GM23338 (cell line): ENCODE results near the gene CRADD. TPM values are rescaled to one million over a fixed set of nuclear protein-coding genes. Genes with fewer than 3 reads are reported as not detected.

Experiments
- ATAC-seq: fragments of 200-7000 bp; cut with Tn5 transposase; 3 replicates; pipeline ENCODE4 v1.9.1; 2020
- DNase-seq: peaks from one replicate; pipeline ENCODE4 v3.0.0-alpha.2; 2015; ENCODE audit warnings: low spot score
- H2AFZ ChIP-seq: fragments of 200-600 bp; sonication (generic); 2 replicates; pipeline ENCODE4 v1.8.0; 2016; ENCODE audit warnings: antibody characterized with exemption, mild to moderate bottlenecking, moderate library complexity
- H3F3A ChIP-seq: fragments of 200-600 bp; sonication (generic); replicated peaks from 2 replicates; pipeline ENCODE4 v1.8.0; 2017; ENCODE audit warnings: antibody characterized with exemption, mixed run types, low read depth
- H3K27ac ChIP-seq: fragments of 200-600 bp; sonication (generic); 2 replicates; pipeline ENCODE4 v1.6.1; 2016; ENCODE audit warnings: low read depth
- H3K27me3 ChIP-seq: fragments of 200-600 bp; sonication (generic); 2 replicates; pipeline ENCODE4 v1.8.0; 2016; ENCODE audit warnings: mild to moderate bottlenecking, mixed run types, moderate library complexity; ENCODE audit not compliant: insufficient read depth
- H3K36me3 ChIP-seq: fragments of 200-600 bp; sonication (generic); 2 replicates; pipeline ENCODE4 v1.8.0; 2016; ENCODE audit warnings: mild to moderate bottlenecking; ENCODE audit not compliant: insufficient read depth
- H3K4me1 ChIP-seq: fragments of 200-600 bp; sonication (generic); 2 replicates; pipeline ENCODE4 v1.8.0; 2016; ENCODE audit warnings: mild to moderate bottlenecking, moderate library complexity; ENCODE audit not compliant: insufficient read depth
- H3K4me2 ChIP-seq: fragments of 200-600 bp; sonication (generic); 2 replicates; pipeline ENCODE4 v1.7.1; 2017; ENCODE audit warnings: mixed run types
- H3K4me3 ChIP-seq: fragments of 200-600 bp; sonication (generic); 2 replicates; pipeline ENCODE4 v1.6.1; 2016; ENCODE audit warnings: mixed run types
- H3K79me2 ChIP-seq: fragments of 200-600 bp; sonication (generic); replicated peaks from 2 replicates; pipeline ENCODE4 v1.8.0; 2017; ENCODE audit warnings: mild to moderate bottlenecking; ENCODE audit not compliant: insufficient read depth
- H3K9me2 ChIP-seq: fragments of 200-600 bp; sonication (generic); 2 replicates; pipeline ENCODE4 v1.8.0; 2017; ENCODE audit not compliant: insufficient read depth
- H4K20me1 ChIP-seq: fragments of 200-600 bp; sonication (generic); replicated peaks from 2 replicates; pipeline ENCODE4 v1.8.0; 2017; ENCODE audit warnings: mild to moderate bottlenecking; ENCODE audit not compliant: insufficient read depth
- H3K27ac Mint-ChIP-seq: 2 replicates; pipeline ENCODE4 v1.8.0; 2020; ENCODE audit warnings: inconsistent platforms, mild to moderate bottlenecking, moderate library complexity, mixed read lengths
- H3K27me3 Mint-ChIP-seq: 3 replicates; pipeline ENCODE4 v1.8.0; 2022; ENCODE audit warnings: low read depth, mild to moderate bottlenecking, moderate library complexity, mixed read lengths, inconsistent platforms; ENCODE audit not compliant: insufficient read depth, poor library complexity
- H3K36me3 Mint-ChIP-seq: 3 replicates; pipeline ENCODE4 v1.8.0; 2021; ENCODE audit warnings: low read depth, mild to moderate bottlenecking, inconsistent platforms, moderate library complexity, mixed read lengths
- H3K4me1 Mint-ChIP-seq: 3 replicates; pipeline ENCODE4 v1.8.0; 2020; ENCODE audit warnings: mild to moderate bottlenecking, inconsistent platforms, mixed read lengths
- H3K4me3 Mint-ChIP-seq: 3 replicates; pipeline ENCODE4 v1.8.0; 2021; ENCODE audit warnings: moderate library complexity, mild to moderate bottlenecking, inconsistent platforms, mixed read lengths
- H3K9me3 Mint-ChIP-seq: 3 replicates; pipeline ENCODE4 v1.8.0; 2020; ENCODE audit warnings: moderate library complexity, mild to moderate bottlenecking, inconsistent platforms, mixed read lengths
- CREB1 ChIP-seq: fragments of 250-450 bp; sonication (Bioruptor Pico); IDR thresholded peaks from 2 replicates; pipeline ENCODE4 v1.5.0; 2020; ENCODE audit warnings: low read depth, mild to moderate bottlenecking, moderate library complexity
- ETS1 ChIP-seq: IDR thresholded peaks from 2 replicates; pipeline ENCODE4 v1.6.1; 2016; ENCODE audit warnings: antibody characterized with exemption
- EZH2 ChIP-seq: fragments of 200-600 bp; sonication (generic); IDR thresholded peaks from one replicate; pipeline ENCODE4 v1.8.0; 2017; ENCODE audit warnings: antibody characterized with exemption, mild to moderate bottlenecking, low read depth; ENCODE audit not compliant: unreplicated experiment
- JUNB ChIP-seq: IDR thresholded peaks from one replicate; pipeline ENCODE4 v1.6.1; 2016; ENCODE audit warnings: antibody characterized with exemption; ENCODE audit not compliant: unreplicated experiment
- NANOG ChIP-seq: IDR thresholded peaks from 2 replicates; pipeline ENCODE4 v1.6.1; 2016; ENCODE audit warnings: antibody characterized with exemption, borderline replicate concordance
- REST ChIP-seq: IDR thresholded peaks from one replicate; pipeline ENCODE4 v1.6.1; 2018; ENCODE audit warnings: antibody characterized with exemption; ENCODE audit not compliant: unreplicated experiment
- STAT1 ChIP-seq: IDR thresholded peaks from one replicate; pipeline ENCODE4 v1.6.1; 2016; ENCODE audit warnings: antibody characterized with exemption; ENCODE audit not compliant: unreplicated experiment
- ZNF114 ChIP-seq: fragments of 250-450 bp; sonication (Bioruptor Pico); IDR thresholded peaks from 2 replicates; pipeline ENCODE4 v1.5.0; 2020; ENCODE audit warnings: mild to moderate bottlenecking, moderate library complexity
- ZNF331 ChIP-seq: fragments of 250-450 bp; sonication (Bioruptor Pico); IDR thresholded peaks from 2 replicates; pipeline ENCODE4 v1.5.0; 2020; ENCODE audit warnings: low read depth, mild to moderate bottlenecking, moderate library complexity
- ZNF462 ChIP-seq: fragments of 250-450 bp; sonication (Bioruptor Pico); IDR thresholded peaks from 2 replicates; pipeline ENCODE4 v1.5.0; 2020; ENCODE audit warnings: mild to moderate bottlenecking, moderate library complexity
- polyA plus RNA-seq: library from polyadenylated mRNA; unstranded; fragments of >200 nt; fragmentation: Nextera tagmentation; extraction: Ambion mirVana; gene quantifications from 2 replicates; pipeline ENCODE4 v1.2.1, GENCODE V29; 2016
- total RNA-seq: library from RNA; depleted of rRNA; stranded (reverse); fragments of >200 nt; shearing (Covaris generic); gene quantifications from 2 replicates; pipeline ENCODE4 v1.2.3, GENCODE V29; 2014

Gene CRADD
- total and polyA plus RNA-seq, 2 experiments from 2014 or later: 6.3 to 27.9 TPM

GRCh38 chr12:93785249-93786010 is 108.3 kb downstream of the CRADD start (continued):
- TF ChIP-seq REST: no peak
- TF ChIP-seq ZNF331 (CRISPR knock-in tag): no peak
- TF ChIP-seq ZNF114 (CRISPR knock-in tag): no peak

GRCh38 chr12:93786656-93787397 is 109.7 kb downstream of the CRADD start:
- no peak for ATAC-seq
- Histone ChIP-seq H3K4me1 (peaks cover 14% of the 10 kb centered on the region; the same call in 1 of the 2 replicates), H3K36me3 (no peaks in the 10 kb centered on the region), H2AFZ (no peak overlapping the region), H3K9me2 (no peaks in the 10 kb centered on the region), H3F3A (no peaks in the 10 kb centered on the region), H3K4me2 (no peak overlapping the region), H4K20me1 (no peaks in the 10 kb centered on the region), H3K4me3 (no peak overlapping the region), H3K27ac (no peak overlapping the region), H3K27me3 (no peaks in the 10 kb centered on the region), H3K79me2 (no peaks in the 10 kb centered on the region)
- no peak for DNase-seq
- Mint-ChIP-seq H3K4me1 (peaks cover 23% of the 10 kb centered on the region), H3K27me3 (no peaks in the 10 kb centered on the region), H3K36me3 (no peaks in the 10 kb centered on the region), H3K9me3 (no peaks in the 10 kb centered on the region), H3K27ac (no peak overlapping the region), H3K4me3 (no peak overlapping the region)
- TF ChIP-seq JUNB (no peak), CREB1 (CRISPR knock-in tag) (no peak), NANOG (no peak), EZH2 (no peak), STAT1 (no peak), ZNF462 (CRISPR knock-in tag) (no peak), ETS1 (no peak)
